SU-DHL-6 (cell line): Measurements from ENCODE around the gene SDK1.

Source experiments
- CTCF ChIP-seq: fragments of 200-600 bp; sonication (generic); IDR thresholded peaks from one replicate; pipeline ENCODE4 v1.5.1; 2017; ENCODE audit warnings: antibody characterized with exemption, mild to moderate bottlenecking, low read length, moderate library complexity; ENCODE audit not compliant: insufficient read depth, poor library complexity, severe bottlenecking
- EZH2phosphoT487 ChIP-seq: fragments of 200-600 bp; sonication (generic), shearing (Covaris generic); conservative IDR thresholded peaks from 2 replicates; pipeline ENCODE4 v1.6.1; 2018; ENCODE audit warnings: mild to moderate bottlenecking, antibody characterized with exemption, low read length, moderate library complexity, mixed read lengths

- TF ChIP-seq CTCF (no peak), EZH2phosphoT487 (no peak)
Measured at GRCh38 chr7:3861941-3862340, 560.9 kb downstream of the SDK1 start.
